GM10266 (cell line): Measurements from ENCODE around the gene TMEM248.
A peak's percentile ranks its signal among the peaks of the same experiment; 100 is the strongest.
"Not testable (repeated sequence)": the region's sequence is repeated elsewhere in the genome, so short reads cannot be mapped to it uniquely, and the experiment has no call there.

Experiments used
- DNase-seq: peaks from one replicate; pipeline ENCODE4 v3.0.0; 2012; ENCODE audit errors: extremely low spot score
- CTCF ChIP-seq: IDR thresholded peaks from 2 replicates; pipeline ENCODE4 v1.5.1; 2012; ENCODE audit warnings: mild to moderate bottlenecking, low read depth; ENCODE audit not compliant: control insufficient read depth, insufficient read depth; ENCODE audit errors: missing control alignments

TMEM248 gene

GRCh38 chr7:66913118-66914037, 7.6 kb upstream of the TMEM248 start:
- DNase-seq = no peak
- TF ChIP-seq CTCF = no peak

- DNase-seq = not testable (repeated sequence)
These were observed 3.1 kb upstream of the TMEM248 start for GRCh38 chr7:66917904-66918303.

- no peak for DNase-seq
- no peak for TF ChIP-seq CTCF
These were observed 1.7 kb upstream of the TMEM248 start for GRCh38 chr7:66919304-66919703.

GRCh38 chr7:66919704-66920103, 1.3 kb upstream of the TMEM248 start:
- DNase-seq = no peak
- no peak for TF ChIP-seq CTCF

GRCh38 chr7:66920256-66920655, 769 bp upstream of the TMEM248 start:
- DNase-seq = no peak
- TF ChIP-seq CTCF = no peak

GRCh38 chr7:66921396-66921917, 432 bp downstream of the TMEM248 start:
- TF ChIP-seq CTCF = no peak
- DNase-seq = no peak

GRCh38 chr7:66921918-66922486, 977 bp downstream of the TMEM248 start:
- TF ChIP-seq CTCF = no peak
- DNase-seq = peak; percentile 57
